MCF 10A (cell line): ENCODE results near the gene CYFIP2. TPM values are rescaled to one million over a fixed set of nuclear protein-coding genes. Genes with fewer than 3 reads are reported as not detected.

Experiments
- BruUV-seq: library from RNA; stranded (reverse); fragments of 400-500 nt; replicated peaks from 2 replicates; lab custom pipeline; 2021; lab: Mats Ljungman, UMichigan
- CTCF ChIA-PET: fragments of 300-600 bp; sonication (Branson Sonifier 250); formaldehyde crosslinking; extraction: SDS; loops from one replicate; lab custom pipeline; 2021; ENCODE audit warnings: antibody characterized with exemption, inconsistent platforms; lab: Yijun Ruan, JAX
- POLR2A ChIA-PET: fragments of 300-600, 350-650 bp; sonication (Branson Sonifier 250); formaldehyde crosslinking; extraction: SDS; loops from one replicate; lab custom pipeline; 2020; ENCODE audit warnings: antibody characterized with exemption, inconsistent platforms; lab: Yijun Ruan, JAX
- DNase-seq: peaks from one replicate; pipeline ENCODE4 v3.0.0-alpha.2; 2018; ENCODE audit not compliant: unreplicated experiment
- H3K27ac Mint-ChIP-seq: one replicate; pipeline ENCODE4 v1.8.0; 2022; ENCODE audit warnings: mild to moderate bottlenecking, low read depth, mixed read lengths; ENCODE audit not compliant: unreplicated experiment
- H3K27me3 Mint-ChIP-seq: one replicate; pipeline ENCODE4 v1.8.0; 2022; ENCODE audit warnings: mixed read lengths; ENCODE audit not compliant: insufficient read depth, unreplicated experiment
- H3K36me3 Mint-ChIP-seq: one replicate; pipeline ENCODE4 v1.8.0; 2022; ENCODE audit warnings: mild to moderate bottlenecking, moderate library complexity, mixed read lengths; ENCODE audit not compliant: insufficient read depth, unreplicated experiment
- H3K4me1 Mint-ChIP-seq: one replicate; pipeline ENCODE4 v1.8.0; 2022; ENCODE audit warnings: mixed read lengths; ENCODE audit not compliant: insufficient read depth, unreplicated experiment
- H3K4me3 Mint-ChIP-seq: one replicate; pipeline ENCODE4 v1.8.0; 2022; ENCODE audit warnings: mild to moderate bottlenecking, moderate library complexity, mixed read lengths; ENCODE audit not compliant: unreplicated experiment
- H3K9me3 Mint-ChIP-seq: one replicate; pipeline ENCODE4 v1.8.0; 2022; ENCODE audit warnings: mixed read lengths; ENCODE audit not compliant: unreplicated experiment
- CTCF ChIP-seq: fragments of 200-600 bp; IDR thresholded peaks from one replicate; pipeline ENCODE4 v1.8.0; 2022; ENCODE audit warnings: antibody characterized with exemption, mild to moderate bottlenecking; ENCODE audit not compliant: unreplicated experiment
- intact Hi-C: fragments of 100-400 bp; cut with micrococcal nuclease; formaldehyde crosslinking; loops from 2 replicates; pipeline ENCODE4 v1.14.1; 2022
- total RNA-seq: library from RNA; stranded (reverse); gene quantifications from 2 replicates; pipeline ENCODE4 v1.2.3, GENCODE V29; 2022

CYFIP2 gene
- total RNA-seq, 1 experiment from 2014 or later: 50.8 TPM

- Mint-ChIP-seq H3K27me3 (no peaks in the 10 kb centered on the region), H3K4me1 (no peaks in the 10 kb centered on the region), H3K36me3 (peaks cover under 1% of the 10 kb centered on the region), H3K4me3 (no peak overlapping the region), H3K27ac (no peak overlapping the region), H3K9me3 (no peaks in the 10 kb centered on the region)
- BruUV-seq: no TSS peak
- POLR2A ChIA-PET: interaction anchor here (0.6 kb wide), 1 partner anchor 98 kb away, joined by 3 read pairs; no protein-coding TSS in a partner anchor
- no peak for TF ChIP-seq CTCF
- no peak for DNase-seq
- intact Hi-C loops: no loop called here
- CTCF ChIA-PET: interaction anchor here (1.0 to 2.5 kb wide), 5 partner anchors 9 to 372 kb away, joined by 3 to 11 read pairs (median 5); partner anchors contain the start of gene LSM11
Measured at GRCh38 chr5:157370967-157371366, 105.0 kb downstream of the CYFIP2 start.

- TF ChIP-seq CTCF: no peak
- no peaks in the 10 kb centered on the region for H3K9me3 Mint-ChIP-seq
- intact Hi-C loops: no loop called here
- H3K4me3 Mint-ChIP-seq: no peak overlapping the region
- peaks cover 5% of the 10 kb centered on the region for H3K36me3 Mint-ChIP-seq
- no peaks in the 10 kb centered on the region for H3K27me3 Mint-ChIP-seq
- no TSS peak for BruUV-seq
- CTCF ChIA-PET: interaction anchor here (0.7 to 2.5 kb wide), 6 partner anchors 8 to 371 kb away, joined by 3 to 11 read pairs (median 5); partner anchors contain the start of gene LSM11
- no peaks in the 10 kb centered on the region for H3K4me1 Mint-ChIP-seq
- H3K27ac Mint-ChIP-seq: no peak overlapping the region
- POLR2A ChIA-PET: interaction anchor here (0.5 to 1.1 kb wide), 3 partner anchors 11 to 410 kb away, joined by 3 read pairs; no protein-coding TSS in a partner anchor
- no peak for DNase-seq
Measured at GRCh38 chr5:157371655-157372471, 105.9 kb downstream of the CYFIP2 start.

- H3K27ac Mint-ChIP-seq: no peak overlapping the region
- POLR2A ChIA-PET: interaction anchor here (0.5 to 1.1 kb wide), 3 partner anchors 25 to 409 kb away, joined by 3 read pairs; no protein-coding TSS in a partner anchor
- no peak for DNase-seq
- H3K4me3 Mint-ChIP-seq: no peak overlapping the region
- TF ChIP-seq CTCF: no peak
- intact Hi-C loops: no loop called here
- CTCF ChIA-PET: interaction anchor here (0.6 to 2.5 kb wide), 4 partner anchors 30 to 1651 kb away, joined by 3 to 11 read pairs (median 5); no protein-coding TSS in a partner anchor
- peaks cover 5% of the 10 kb centered on the region for H3K36me3 Mint-ChIP-seq
- H3K4me1 Mint-ChIP-seq: no peaks in the 10 kb centered on the region
- no TSS peak for BruUV-seq
- H3K27me3 Mint-ChIP-seq: no peaks in the 10 kb centered on the region
- H3K9me3 Mint-ChIP-seq: no peaks in the 10 kb centered on the region
Measured at GRCh38 chr5:157372472-157372822, 106.5 kb downstream of the CYFIP2 start.

GRCh38 chr5:157378509-157378908 lies 112.6 kb downstream of the CYFIP2 start:
- BruUV-seq: no TSS peak
- intact Hi-C loops: no loop called here
- ChIA-PET POLR2A (no interaction called here), CTCF (interaction anchor here (0.6 to 2.3 kb wide), 4 partner anchors 10 to 93 kb away, joined by 3 to 9 read pairs (median 6); no protein-coding TSS in a partner anchor)
- Mint-ChIP-seq H3K4me1 (no peaks in the 10 kb centered on the region), H3K27me3 (no peaks in the 10 kb centered on the region), H3K9me3 (no peaks in the 10 kb centered on the region), H3K4me3 (no peak overlapping the region), H3K36me3 (peaks cover 5% of the 10 kb centered on the region), H3K27ac (no peak overlapping the region)
- DNase-seq: no peak
- no peak for TF ChIP-seq CTCF
